PC-9 (cell line): ENCODE results near the gene SLC25A34.

Experiments used
- EZH2 ChIP-seq: fragments of 200-600 bp; sonication (generic); IDR thresholded peaks from 2 replicates; pipeline ENCODE4 v1.8.0; 2017; ENCODE audit warnings: antibody characterized with exemption, low read depth
- TF ChIP-seq, protein P1 (sequence below): fragments of 200-600 bp; sonication (generic); conservative IDR thresholded peaks from 2 replicates; pipeline ENCODE4 v1.6.1; 2017; ENCODE audit warnings: mixed run types, antibody characterized with exemption, mild to moderate bottlenecking, moderate library complexity

DNA sequence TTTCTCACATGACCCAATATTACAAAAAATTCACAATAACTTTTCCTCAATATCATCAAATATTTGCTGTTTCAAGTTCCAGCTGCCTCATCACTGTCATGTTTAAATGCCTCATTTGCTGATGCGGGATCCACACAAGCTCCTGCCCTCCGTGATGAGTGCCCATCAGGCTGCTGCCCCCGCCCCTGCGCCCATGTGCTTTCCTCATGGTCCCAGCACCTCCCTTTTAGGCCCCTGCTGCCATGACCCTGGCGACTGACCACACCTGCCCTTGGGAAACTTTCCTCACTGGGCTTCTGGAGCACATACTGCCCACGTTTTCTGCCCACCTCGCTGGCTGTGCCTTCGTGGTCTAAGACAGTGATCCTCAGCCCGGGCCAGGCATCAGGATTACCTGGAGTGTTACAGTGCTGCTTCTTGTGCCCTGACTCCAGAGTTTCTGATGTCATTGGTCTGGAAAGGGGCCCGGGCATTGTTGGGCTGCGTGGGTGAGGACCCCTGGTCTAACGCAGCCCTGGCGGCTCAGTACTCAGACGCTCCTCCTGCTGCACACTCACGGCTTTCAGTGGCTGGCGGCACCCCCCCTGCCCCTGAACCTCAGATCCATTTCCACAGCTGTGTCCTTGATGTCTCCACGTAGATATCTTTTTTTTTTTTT, 31.4 kb upstream of the SLC25A34 start:
- TF ChIP-seq, protein P1, sequence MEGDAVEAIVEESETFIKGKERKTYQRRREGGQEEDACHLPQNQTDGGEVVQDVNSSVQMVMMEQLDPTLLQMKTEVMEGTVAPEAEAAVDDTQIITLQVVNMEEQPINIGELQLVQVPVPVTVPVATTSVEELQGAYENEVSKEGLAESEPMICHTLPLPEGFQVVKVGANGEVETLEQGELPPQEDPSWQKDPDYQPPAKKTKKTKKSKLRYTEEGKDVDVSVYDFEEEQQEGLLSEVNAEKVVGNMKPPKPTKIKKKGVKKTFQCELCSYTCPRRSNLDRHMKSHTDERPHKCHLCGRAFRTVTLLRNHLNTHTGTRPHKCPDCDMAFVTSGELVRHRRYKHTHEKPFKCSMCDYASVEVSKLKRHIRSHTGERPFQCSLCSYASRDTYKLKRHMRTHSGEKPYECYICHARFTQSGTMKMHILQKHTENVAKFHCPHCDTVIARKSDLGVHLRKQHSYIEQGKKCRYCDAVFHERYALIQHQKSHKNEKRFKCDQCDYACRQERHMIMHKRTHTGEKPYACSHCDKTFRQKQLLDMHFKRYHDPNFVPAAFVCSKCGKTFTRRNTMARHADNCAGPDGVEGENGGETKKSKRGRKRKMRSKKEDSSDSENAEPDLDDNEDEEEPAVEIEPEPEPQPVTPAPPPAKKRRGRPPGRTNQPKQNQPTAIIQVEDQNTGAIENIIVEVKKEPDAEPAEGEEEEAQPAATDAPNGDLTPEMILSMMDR, result no peak
- TF ChIP-seq EZH2, result no peak
